C4-2B (cell line): ENCODE measurements around the gene YEATS4.

ENCODE experiments used
- ZFX ChIP-seq: fragments of 450-650 bp; IDR thresholded peaks from 2 replicates; pipeline ENCODE4 v1.6.1; 2017
- TF ChIP-seq, protein P1 (sequence below): fragments of 450-650 bp; conservative IDR thresholded peaks from 2 replicates; pipeline ENCODE4 v1.5.1; 2017; ENCODE audit warnings: mild to moderate bottlenecking

- TF ChIP-seq, protein P1, sequence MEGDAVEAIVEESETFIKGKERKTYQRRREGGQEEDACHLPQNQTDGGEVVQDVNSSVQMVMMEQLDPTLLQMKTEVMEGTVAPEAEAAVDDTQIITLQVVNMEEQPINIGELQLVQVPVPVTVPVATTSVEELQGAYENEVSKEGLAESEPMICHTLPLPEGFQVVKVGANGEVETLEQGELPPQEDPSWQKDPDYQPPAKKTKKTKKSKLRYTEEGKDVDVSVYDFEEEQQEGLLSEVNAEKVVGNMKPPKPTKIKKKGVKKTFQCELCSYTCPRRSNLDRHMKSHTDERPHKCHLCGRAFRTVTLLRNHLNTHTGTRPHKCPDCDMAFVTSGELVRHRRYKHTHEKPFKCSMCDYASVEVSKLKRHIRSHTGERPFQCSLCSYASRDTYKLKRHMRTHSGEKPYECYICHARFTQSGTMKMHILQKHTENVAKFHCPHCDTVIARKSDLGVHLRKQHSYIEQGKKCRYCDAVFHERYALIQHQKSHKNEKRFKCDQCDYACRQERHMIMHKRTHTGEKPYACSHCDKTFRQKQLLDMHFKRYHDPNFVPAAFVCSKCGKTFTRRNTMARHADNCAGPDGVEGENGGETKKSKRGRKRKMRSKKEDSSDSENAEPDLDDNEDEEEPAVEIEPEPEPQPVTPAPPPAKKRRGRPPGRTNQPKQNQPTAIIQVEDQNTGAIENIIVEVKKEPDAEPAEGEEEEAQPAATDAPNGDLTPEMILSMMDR, result no peak
- no peak for TF ChIP-seq ZFX
Observed at GRCh38 chr12:69331519-69331908, 28.0 kb upstream of the YEATS4 start.
